Vagina (tissue), 2 donors: Measurements from ENCODE around the gene VPS37C.

Source experiments
- CTCF ChIP-seq, 3 experiments: fragments of 450-650 bp in 2 of 3; fragments of 200-600 bp in 1 of 3; sonication (generic) in 1 of 3; IDR thresholded peaks; one replicate each; pipeline ENCODE4 v1.5.1; 2017 to 2019; ENCODE audit warnings: antibody characterized with exemption in 3 of 3, mild to moderate bottlenecking in 2 of 3, moderate library complexity in 2 of 3
- POLR2AphosphoS5 ChIP-seq, 2 donors: sonication (generic); formaldehyde crosslinking; IDR thresholded peaks; one replicate each; pipeline ENCODE4 v1.9.0; 2017; ENCODE audit warnings: antibody characterized with exemption in 2 of 2, mild to moderate bottlenecking in 2 of 2, low read depth in 1 of 2; ENCODE audit not compliant: insufficient read depth in 1 of 2

GRCh38 chr11:61098778-61099177 is 62.4 kb downstream of the VPS37C start:
- TF ChIP-seq CTCF (IDR thresholded peaks at IDR 0.05) (no peak), POLR2AphosphoS5 (IDR thresholded peaks at IDR 0.05; ENCODE audit: insufficient read depth in 1 of 2, low read depth in 1 of 2) (no peak)
